ENCODE measurements around the gene UBXN4. TPM values are rescaled to one million over a fixed set of nuclear protein-coding genes. Genes with fewer than 3 reads are reported as not detected.

UBXN4 gene
- total and polyA plus RNA-seq, 2 of the 4 experiments (the other 2 are of a cell fraction) = 48.1 to 49.1 TPM

- no peak for TF ChIP-seq RCOR1 (IDR thresholded peaks at IDR 0.05; ENCODE audit: insufficient replicate concordance, low read length)
- peak; percentile 88 for TF ChIP-seq FOS (IDR thresholded peaks at IDR 0.05; ENCODE audit: low read depth, low read length)
- TF ChIP-seq CHD1 (IDR thresholded peaks at IDR 0.05; ENCODE audit: low read depth, low read length) = no peak
- TF ChIP-seq RAD21 (IDR thresholded peaks at IDR 0.05; ENCODE audit: low read length) = no peak
- no peak for TF ChIP-seq CEBPB (IDR thresholded peaks at IDR 0.05; ENCODE audit: low read depth, low read length)
- no peak for TF ChIP-seq SMC3 (IDR thresholded peaks at IDR 0.05; ENCODE audit: low read depth, low read length)
These were observed at the start of gene UBXN4 (continued) for GRCh38 chr2:135741395-135742324.

GRCh38 chr2:135694711-135695110 lies 46.9 kb upstream of the UBXN4 start:
- intact Hi-C loops (cut with micrococcal nuclease) (no loop called here), dilution Hi-C loops (cut with HindIII; ENCODE audit: low sequenced_read_pairs, unreplicated experiment) (no loop called here), in situ Hi-C loops (cut with MboI; ENCODE audit: low sequenced_read_pairs) (no loop called here)
- BruUV-seq (replicated peaks) = no TSS peak
- Histone ChIP-seq H3K23ac (ENCODE audit: low read depth, low read length) (no peak overlapping the region), H3K9me1 (ENCODE audit: insufficient read depth, low read length) (no peaks in the 10 kb centered on the region), H3K4me2 (ENCODE audit: low read depth, low read length) (no peak overlapping the region), H2AK9ac (replicated peaks; ENCODE audit: low read depth, low read length, poor library complexity) (no peak overlapping the region), H3K14ac (replicated peaks; ENCODE audit: low read depth, low read length) (no peak overlapping the region), H3K18ac (ENCODE audit: low read depth, low read length) (no peak overlapping the region), H2BK15ac (ENCODE audit: low read depth, low read length) (no peak overlapping the region), H4K5ac (ENCODE audit: low read depth, low read length) (no peak overlapping the region), H3K27me3 (ENCODE audit: control insufficient read depth, insufficient read depth, low read length) (no peaks in the 10 kb centered on the region), H2BK120ac (ENCODE audit: low read depth, low read length) (no peak overlapping the region), H3K4me1 (ENCODE audit: control insufficient read depth, insufficient read depth, low read length) (no peaks in the 10 kb centered on the region), H4K91ac (ENCODE audit: insufficient read depth, low read depth, low read length) (no peak overlapping the region), H2AFZ (replicated peaks; ENCODE audit: low read length, poor library complexity) (no peak overlapping the region), H4K8ac (ENCODE audit: low read depth in 2 of 2, low read length in 2 of 2) (no peak overlapping the region), H3K4ac (ENCODE audit: low read depth, low read length) (no peak overlapping the region), H3K56ac (ENCODE audit: extremely low read depth, insufficient read depth, low read length) (no peak overlapping the region), H2AK5ac (ENCODE audit: low read depth, low read length) (no peak overlapping the region), H3K9me3 (ENCODE audit: control insufficient read depth, insufficient read depth, low read length) (no peaks in the 10 kb centered on the region), H2BK5ac (ENCODE audit: low read depth, low read length, poor library complexity, severe bottlenecking) (no peak overlapping the region), H2BK20ac (ENCODE audit: low read depth, low read length) (no peak overlapping the region), H4K20me1 (ENCODE audit: insufficient read depth, low read length) (no peaks in the 10 kb centered on the region), H3K27ac (ENCODE audit: insufficient read depth, low read length) (no peak overlapping the region), H3K36me3 (ENCODE audit: control insufficient read depth, insufficient read depth, low read length) (0 out of 2 replicates have a peak, but pooled peaks cover 2% of the 10 kb centered on the region), H3K4me3 (ENCODE audit: insufficient read depth, low read depth, low read length) (no peak overlapping the region), H3K79me1 (ENCODE audit: low read depth in 1 of 2, low read length in 2 of 2) (no peaks in the 10 kb centered on the region), H3K9ac (ENCODE audit: low read depth, low read length) (no peak overlapping the region)
- ATAC-seq (ENCODE audit: low read depth) (no peak; the same call in 1 of the 2 replicates), DNase-seq (peak; percentile 7)
- ChIA-PET POLR2A (ENCODE audit: unreplicated experiment) (interaction anchor here (0.6 kb wide), 1 partner anchor 224 kb away, joined by 3 read pairs; no protein-coding TSS in a partner anchor), CTCF (no interaction called here)
- no CpG with 5 or more reads among the region's 2 CpGs for WGBS, 2 experiments (ENCODE audit: extremely low coverage in 2 of 2, insufficient read length in 1 of 2)
- TF ChIP-seq MAZ (IDR thresholded peaks at IDR 0.05; ENCODE audit: borderline replicate concordance, low read depth, low read length) (no peak), USF2 (IDR thresholded peaks at IDR 0.05; ENCODE audit: low read depth, low read length) (no peak), BHLHE40 (IDR thresholded peaks at IDR 0.05; ENCODE audit: low read depth, low read length) (no peak), RCOR1 (IDR thresholded peaks at IDR 0.05; ENCODE audit: insufficient replicate concordance, low read length) (no peak), MAFK (IDR thresholded peaks at IDR 0.05; ENCODE audit: low read depth, low read length) (no peak), CHD1 (IDR thresholded peaks at IDR 0.05; ENCODE audit: low read depth, low read length) (no peak), SMC3 (IDR thresholded peaks at IDR 0.05; ENCODE audit: low read depth, low read length) (no peak), CEBPB (IDR thresholded peaks at IDR 0.05; ENCODE audit: low read depth, low read length) (no peak), ELK1 (IDR thresholded peaks at IDR 0.05; ENCODE audit: borderline replicate concordance, low read depth, low read length) (no peak), MXI1 (IDR thresholded peaks at IDR 0.05; ENCODE audit: borderline replicate concordance, low read depth, low read length) (no peak), FOS (IDR thresholded peaks at IDR 0.05; ENCODE audit: low read depth, low read length) (no peak)

All from IMR-90 (cell line).